K562 (cell line): ENCODE results near the gene NXN. TPM values are rescaled to one million over a fixed set of nuclear protein-coding genes. Genes with fewer than 3 reads are reported as not detected.

Experiments used
- ATAC-seq: fragments of 200-7000 bp; cut with Tn5 transposase; 3 replicates; pipeline ENCODE4 v1.9.1; 2020; ENCODE audit warnings: moderate library complexity
- BruUV-seq: library from RNA; stranded (reverse); fragments of 400-500 nt; replicated peaks from 2 replicates; lab custom pipeline; 2021; lab: Mats Ljungman, UMichigan
- CTCF ChIA-PET: fragments of 300-600 bp; formaldehyde crosslinking; extraction: SDS; loops from one replicate; lab custom pipeline; 2021; ENCODE audit warnings: low intra/inter-chr PET ratio; lab: Yijun Ruan, JAX
- POLR2A ChIA-PET: fragments of 300-600, 350-650 bp; sonication (Branson Sonifier 250); formaldehyde crosslinking; extraction: SDS; loops from one replicate; lab custom pipeline; 2021; ENCODE audit warnings: antibody characterized with exemption, inconsistent platforms; lab: Yijun Ruan, JAX
- DNase-seq, 4 experiments: peaks; one replicate each; pipeline versions ENCODE4 v3.0.0 to v3.0.0-alpha.2; 2011 to 2018; ENCODE audit warnings: low spot score in 3 of 4, mixed read lengths in 3 of 4; ENCODE audit errors: extremely low read depth in 1 of 4
- FAIRE-seq: peaks from 2 replicates; lab custom pipeline; 2011; peaks lifted over from hg19 to GRCh38; lab: Jason Lieb, UNC
- H2AFZ ChIP-seq: 2 replicates; pipeline ENCODE4 v1.6.0; 2011; ENCODE audit warnings: low read depth, low read length, control low read depth, inconsistent platforms
- H3K27ac ChIP-seq: fragments of 200-600 bp; 3 replicates; pipeline ENCODE4 v1.8.0; 2011; ENCODE audit warnings: low read depth, mild to moderate bottlenecking, control low read depth, inconsistent platforms, low read length, moderate library complexity, mixed read lengths; ENCODE audit errors: extremely low read depth
- H3K27me3 ChIP-seq, 2 experiments: fragments of 300-600 bp in 1 of 2; 2 replicates in 1 of 2; 3 replicates in 1 of 2; pipeline versions ENCODE4 v1.6.0 to v1.8.0; 2011; ENCODE audit warnings: inconsistent platforms in 2 of 2, low read length in 2 of 2, mild to moderate bottlenecking in 1 of 2, mixed read lengths in 1 of 2, moderate library complexity in 1 of 2; ENCODE audit not compliant: control insufficient read depth in 2 of 2, insufficient read depth in 2 of 2
- H3K36me3 ChIP-seq: fragments of 300-600 bp; 3 replicates; pipeline ENCODE4 v1.8.0; 2011; ENCODE audit warnings: mild to moderate bottlenecking, low read length, inconsistent platforms; ENCODE audit not compliant: control insufficient read depth, insufficient read depth
- H3K4me1 ChIP-seq, 2 experiments: fragments of 200-600 bp in 1 of 2; replicated peaks in 1 of 2; 2 replicates in 1 of 2; 3 replicates in 1 of 2; pipeline versions ENCODE4 v1.5.1 to v1.8.0; 2011; ENCODE audit warnings: inconsistent platforms in 2 of 2, low read length in 2 of 2, mild to moderate bottlenecking in 1 of 2, mixed read lengths in 1 of 2, moderate library complexity in 1 of 2; ENCODE audit not compliant: control insufficient read depth in 2 of 2, insufficient read depth in 2 of 2
- H3K4me2 ChIP-seq: 2 replicates; pipeline ENCODE4 v1.6.1; 2011; ENCODE audit warnings: low read length, control low read depth, inconsistent platforms, mixed read lengths; ENCODE audit not compliant: insufficient read depth
- H3K4me3 ChIP-seq: fragments of 200-600 bp; sonication (generic), shearing (Covaris generic); 2 replicates; pipeline ENCODE4 v1.5.1; 2016; ENCODE audit warnings: control low read depth, inconsistent platforms
- H3K79me2 ChIP-seq: fragments of 200-600 bp; 3 replicates; pipeline ENCODE4 v1.8.0; 2011; ENCODE audit warnings: low read length, inconsistent platforms; ENCODE audit not compliant: control insufficient read depth, insufficient read depth
- H3K9ac ChIP-seq, 2 experiments: 2 replicates each; pipeline versions ENCODE4 v1.6.0 to v1.6.1; 2011; ENCODE audit warnings: low read depth in 2 of 2, low read length in 2 of 2, control low read depth in 1 of 2, inconsistent platforms in 1 of 2, mild to moderate bottlenecking in 1 of 2, mixed read lengths in 1 of 2; ENCODE audit not compliant: insufficient read depth in 1 of 2
- H3K9me1 ChIP-seq: one replicate; pipeline ENCODE4 v1.6.0; 2011; ENCODE audit warnings: inconsistent platforms, mild to moderate bottlenecking, low read length, moderate library complexity; ENCODE audit not compliant: control insufficient read depth, insufficient read depth
- H3K9me3 ChIP-seq: replicated peaks from 2 replicates; pipeline ENCODE4 v1.5.1; 2011; ENCODE audit warnings: low read depth, low read length, inconsistent platforms; ENCODE audit not compliant: control insufficient read depth, insufficient read depth
- H4K20me1 ChIP-seq: replicated peaks from 2 replicates; pipeline ENCODE4 v1.6.1; 2011; ENCODE audit warnings: low read length, inconsistent platforms, mixed read lengths; ENCODE audit not compliant: control insufficient read depth, insufficient read depth
- NBN ChIP-seq: fragments of 450-650 bp; IDR thresholded peaks from 2 replicates; pipeline ENCODE4 v1.6.1; 2016; ENCODE audit warnings: low read depth, mild to moderate bottlenecking
- PHF21A ChIP-seq: fragments of 450-650 bp; IDR thresholded peaks from 2 replicates; pipeline ENCODE4 v1.6.1; 2017; ENCODE audit warnings: low read depth, borderline replicate concordance
- STAT5B ChIP-seq: fragments of 250-450 bp; sonication (Bioruptor Pico); IDR thresholded peaks from 2 replicates; pipeline ENCODE4 v1.8.0; 2021; ENCODE audit warnings: mild to moderate bottlenecking, inconsistent platforms
- ZBED1 ChIP-seq: IDR thresholded peaks from 2 replicates; pipeline ENCODE4 v1.6.1; 2014
- ZBTB5 ChIP-seq: fragments of 450-650 bp; IDR thresholded peaks from 2 replicates; pipeline ENCODE4 v1.6.1; 2017; ENCODE audit warnings: antibody characterized with exemption
- ZC3H11A ChIP-seq: IDR thresholded peaks from 2 replicates; pipeline ENCODE4 v1.6.1; 2012; ENCODE audit warnings: low read depth, low read length, improper control_type of control experiment
- WGBS: fragments of 100-300 bp; shearing (Covaris generic); methylation state at CpG from one replicate; pipeline ENCODE4 v1.1.6; 2016; ENCODE audit warnings: low coverage, mixed read lengths; ENCODE audit not compliant: insufficient coverage; ENCODE audit errors: missing lambda C conversion rate; 5-methylcytosine and 5-hydroxymethylcytosine counted together
- in situ Hi-C: fragments of 300-500 bp; cut with MboI; formaldehyde crosslinking; loops from 4 replicates; pipeline ENCODE4 v1.15.0; 2018; ENCODE audit warnings: inconsistent platforms, mixed read lengths
- intact Hi-C: fragments of 100-400 bp; cut with micrococcal nuclease; formaldehyde crosslinking; loops from 2 replicates; pipeline ENCODE4 v1.14.2; 2022
- polyA plus RNA-seq, 8 experiments: library from polyadenylated mRNA; depleted of rRNA in 4 of 8; stranded (reverse) in 5 of 8; unstranded in 3 of 8; fragments of >200 nt; fragmentation: Nextera tagmentation in 2 of 8; fragmentation: Illumina TruSeq in 1 of 8; extraction: Ambion mirVana in 2 of 8; extraction: Trizol in 1 of 8; gene quantifications; 2 replicates each; pipeline versions ENCODE4 v1.2.1 to v1.2.3, GENCODE V29; 2011 to 2014; ENCODE audit warnings: inconsistent platforms in 1 of 8, missing spikeins in 1 of 8
- total RNA-seq, 7 experiments: library from RNA; depleted of rRNA in 6 of 7; stranded (reverse); fragments of >200 nt in 6 of 7; fragmentation: Illumina TruSeq in 2 of 7; extraction: Trizol in 2 of 7; gene quantifications; 2 replicates each; pipeline versions ENCODE4 v1.2.1 to v1.2.3, GENCODE V29; 2011 to 2021; ENCODE audit warnings: low replicate concordance in 1 of 7

The NXN gene
- total and polyA plus RNA-seq, 9 of the 15 experiments (the other 6 are each of a cell fraction or from before 2014, with no cell fraction given): 0.08 to 0.39 (median 0.29) TPM; not detected in 5

GRCh38 chr17:1006054-1006453 lies 26.5 kb upstream of the NXN start:
- intact Hi-C loops: no loop called here
- ATAC-seq: no peak; the same call in 2 of the 3 replicates
- POLR2A ChIA-PET: interaction anchor here (0.8 kb wide), 1 partner anchor 56 kb away, joined by 3 read pairs; no protein-coding TSS in a partner anchor
- H2AFZ ChIP-seq: no peak overlapping the region
- TF ChIP-seq NBN (no peak), ZBTB5 (no peak), ZC3H11A (no peak), STAT5B (CRISPR knock-in tag) (no peak), ZBED1 (no peak), PHF21A (no peak)
- TF ChIP-seq, all 486 proteins: peak for 0
- H3K9me1 ChIP-seq: no peaks in the 10 kb centered on the region
- H4K20me1 ChIP-seq: no peaks in the 10 kb centered on the region
- no peaks in the 10 kb centered on the region for H3K9me3 ChIP-seq
- H3K9ac ChIP-seq: no peak overlapping the region
- no peak overlapping the region for H3K4me3 ChIP-seq
- H3K4me2 ChIP-seq: no peak overlapping the region
- no peak for DNase-seq
- no peak overlapping the region for H3K27ac ChIP-seq
- no peaks in the 10 kb centered on the region for H3K79me2 ChIP-seq
- H3K27me3 ChIP-seq: peaks cover 0 to 12% of the 10 kb centered on the region in 2 experiments; a peak in 2 of 5 replicates
- CTCF ChIA-PET: no interaction called here
- peaks cover 0 to 37% of the 10 kb centered on the region in 2 experiments; a peak in 2 of 5 replicates for H3K4me1 ChIP-seq
- peaks cover 20% of the 10 kb centered on the region; the same call in 2 of the 3 replicates for H3K36me3 ChIP-seq
- BruUV-seq: no TSS peak
- WGBS: 62% methylated on average over 8 of the region's 16 CpGs
- no peak for FAIRE-seq
- in situ Hi-C loops: no loop called here
